ENCODE results near the gene TMC6.

- TF ChIP-seq CTCF (conservative IDR thresholded peaks at IDR 0.05) = no peak
- TF ChIP-seq EZH2 (IDR thresholded peaks at IDR 0.05; ENCODE audit: low read depth) = no peak
Observed at GRCh38 chr17:78120971-78121800, 7.4 kb downstream of the TMC6 start.
